RWPE1 (cell line): ENCODE results near the gene MBTPS1.
"Not testable (repeated sequence)": the region's sequence is repeated elsewhere in the genome, so short reads cannot be mapped to it uniquely, and the experiment has no call there.

Experiments used
- CTCF ChIA-PET: fragments of 350-600 bp; sonication (Branson Sonifier 250); formaldehyde crosslinking; extraction: SDS; loops from one replicate; lab custom pipeline; 2021; lab: Yijun Ruan, JAX
- POLR2A ChIA-PET: fragments of 400-600 bp; formaldehyde crosslinking; extraction: SDS; loops from one replicate; lab custom pipeline; 2020; ENCODE audit warnings: antibody characterized with exemption; ENCODE audit not compliant: low non-redundant PET; lab: Yijun Ruan, JAX
- DNase-seq: peaks from one replicate; pipeline ENCODE4 v3.0.0; 2012; ENCODE audit warnings: low spot score
- H3K27ac ChIP-seq: fragments of 450-650 bp; 2 replicates; pipeline ENCODE4 v1.5.1; 2017
- TF ChIP-seq, protein P1 (sequence below): fragments of 450-650 bp; conservative IDR thresholded peaks from 2 replicates; pipeline ENCODE4 v1.5.1; 2017; ENCODE audit warnings: low read depth, mild to moderate bottlenecking

MBTPS1 gene

GRCh38 chr16:84131117-84131516, 14.4 kb upstream of the MBTPS1 start:
- TF ChIP-seq, protein P1, sequence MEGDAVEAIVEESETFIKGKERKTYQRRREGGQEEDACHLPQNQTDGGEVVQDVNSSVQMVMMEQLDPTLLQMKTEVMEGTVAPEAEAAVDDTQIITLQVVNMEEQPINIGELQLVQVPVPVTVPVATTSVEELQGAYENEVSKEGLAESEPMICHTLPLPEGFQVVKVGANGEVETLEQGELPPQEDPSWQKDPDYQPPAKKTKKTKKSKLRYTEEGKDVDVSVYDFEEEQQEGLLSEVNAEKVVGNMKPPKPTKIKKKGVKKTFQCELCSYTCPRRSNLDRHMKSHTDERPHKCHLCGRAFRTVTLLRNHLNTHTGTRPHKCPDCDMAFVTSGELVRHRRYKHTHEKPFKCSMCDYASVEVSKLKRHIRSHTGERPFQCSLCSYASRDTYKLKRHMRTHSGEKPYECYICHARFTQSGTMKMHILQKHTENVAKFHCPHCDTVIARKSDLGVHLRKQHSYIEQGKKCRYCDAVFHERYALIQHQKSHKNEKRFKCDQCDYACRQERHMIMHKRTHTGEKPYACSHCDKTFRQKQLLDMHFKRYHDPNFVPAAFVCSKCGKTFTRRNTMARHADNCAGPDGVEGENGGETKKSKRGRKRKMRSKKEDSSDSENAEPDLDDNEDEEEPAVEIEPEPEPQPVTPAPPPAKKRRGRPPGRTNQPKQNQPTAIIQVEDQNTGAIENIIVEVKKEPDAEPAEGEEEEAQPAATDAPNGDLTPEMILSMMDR, result no peak
- POLR2A ChIA-PET, result no interaction called here
- H3K27ac ChIP-seq, result no peak overlapping the region
- DNase-seq, result no peak
- CTCF ChIA-PET, result interaction anchor here (0.9 kb wide), 1 partner anchor 56 kb away, joined by 4 read pairs; no protein-coding TSS in a partner anchor

- ChIA-PET CTCF (no interaction called here), POLR2A (no interaction called here)
- H3K27ac ChIP-seq, result no peak overlapping the region
- DNase-seq, result no peak
- TF ChIP-seq, protein P1, result no peak
These were observed 7.7 kb upstream of the MBTPS1 start for GRCh38 chr16:84124257-84125073.

DNA sequence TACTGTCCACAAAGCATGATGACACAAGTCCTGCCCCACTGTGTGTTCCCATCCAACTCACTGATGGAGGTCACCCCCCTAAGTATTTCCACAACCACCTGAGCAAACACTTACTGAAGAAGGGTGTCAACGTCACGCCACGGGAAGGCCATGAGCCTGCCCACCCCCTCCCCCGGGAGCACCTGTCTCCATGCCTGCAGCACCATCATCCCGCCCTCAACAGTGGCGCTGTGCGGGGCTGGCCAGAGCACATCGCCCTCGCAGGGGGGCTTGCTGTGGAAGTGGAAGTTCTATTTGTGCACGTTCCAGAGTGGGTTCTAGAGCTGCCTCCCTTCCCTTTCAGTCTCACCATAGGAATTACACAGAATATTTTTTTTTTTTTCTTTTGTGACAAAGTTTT, 4.3 kb upstream of the MBTPS1 start:
- TF ChIP-seq, protein P1, result no peak
- ChIA-PET POLR2A (no interaction called here), CTCF (no interaction called here)
- DNase-seq, result no peak
- H3K27ac ChIP-seq, result no peak overlapping the region

DNA sequence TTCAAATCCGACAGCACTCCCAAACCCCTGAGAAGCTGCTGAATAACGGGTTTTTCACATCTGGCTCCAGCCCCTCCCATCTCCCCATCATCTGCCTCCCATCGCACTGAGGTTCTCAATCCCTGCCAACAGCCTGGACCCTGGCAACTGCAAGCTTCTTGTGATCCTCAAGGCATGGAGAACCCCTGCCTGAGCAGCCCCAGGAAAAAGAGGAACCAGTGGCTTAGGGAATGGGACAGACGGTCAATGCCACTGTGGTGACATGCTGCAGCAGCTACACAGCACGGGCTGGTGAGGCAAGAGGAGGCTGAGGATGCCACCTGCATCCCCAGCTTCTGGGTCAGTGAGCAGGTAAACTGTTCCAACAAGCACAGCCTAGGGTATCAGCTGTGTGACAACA, 3.3 kb upstream of the MBTPS1 start:
- no peak for DNase-seq
- POLR2A ChIA-PET, result no interaction called here
- TF ChIP-seq, protein P1, result no peak
- H3K27ac ChIP-seq, result no peak overlapping the region
- CTCF ChIA-PET, result interaction anchor here (1.4 to 2.2 kb wide), 2 partner anchors 25 to 55 kb away, joined by 4 to 10 read pairs; partner anchors contain the start of genes DNAAF1 and HSDL1

- peak; percentile 26 for DNase-seq
- POLR2A ChIA-PET, result no interaction called here
- no peak overlapping the region for H3K27ac ChIP-seq
- CTCF ChIA-PET, result interaction anchor here (1.4 to 2.2 kb wide), 2 partner anchors 25 to 56 kb away, joined by 4 to 10 read pairs; partner anchors contain the start of genes DNAAF1 and HSDL1
- TF ChIP-seq, protein P1, result no peak
These were observed 2.6 kb upstream of the MBTPS1 start for GRCh38 chr16:84119368-84119767.

DNA sequence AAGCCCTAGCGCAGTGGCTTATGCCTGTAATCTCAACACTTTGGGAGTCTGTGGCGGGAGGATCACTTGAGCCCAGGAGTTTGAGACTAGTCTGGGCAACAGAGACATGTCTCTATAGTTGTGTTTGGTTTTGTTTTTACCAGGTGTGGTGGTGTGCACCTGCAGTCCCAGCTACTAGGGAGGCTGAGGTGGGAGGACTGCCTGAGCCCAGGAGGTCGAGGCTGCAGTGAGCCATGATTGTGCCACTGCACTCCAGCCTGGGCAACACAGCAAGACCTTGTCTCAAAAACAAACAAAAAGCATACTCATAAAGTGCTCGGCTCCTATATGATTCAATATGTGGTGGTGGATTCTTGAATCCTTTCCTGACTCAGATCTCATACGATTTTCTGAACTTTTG, 1.6 kb upstream of the MBTPS1 start:
- CTCF ChIA-PET, result interaction anchor here (0.7 to 2.4 kb wide), 3 partner anchors 57 to 69 kb away, joined by 3 to 10 read pairs (median 8); partner anchors contain the start of gene TAF1C
- DNase-seq, POLR2A ChIA-PET, H3K27ac ChIP-seq: not testable (repeated sequence)

GRCh38 chr16:84117494-84117843, 727 bp upstream of the MBTPS1 start:
- DNase-seq, result peak; percentile 11
- H3K27ac ChIP-seq, result peak overlapping the region; percentile 93
- TF ChIP-seq, protein P1, result no peak
- ChIA-PET CTCF (interaction anchor here (1.3 to 2.4 kb wide), 2 partner anchors 67 to 69 kb away, joined by 6 to 8 read pairs; partner anchors contain the start of gene TAF1C), POLR2A (interaction anchor here (0.9 to 1.7 kb wide), 2 partner anchors 17 to 55 kb away, joined by 3 to 4 read pairs; no protein-coding TSS in a partner anchor)
